HEK293T (cell line): ENCODE measurements around the gene KRTAP2-3.

Experiments used
- CTCF ChIA-PET: fragments of 350-600 bp; formaldehyde crosslinking; extraction: SDS; loops from one replicate; lab custom pipeline; 2021; ENCODE audit warnings: antibody characterized with exemption, inconsistent platforms; lab: Yijun Ruan, JAX
- POLR2A ChIA-PET: fragments of 350-600 bp; formaldehyde crosslinking; extraction: SDS; loops from one replicate; lab custom pipeline; 2020; ENCODE audit warnings: antibody characterized with exemption, inconsistent platforms; lab: Yijun Ruan, JAX
- DNase-seq: peaks from one replicate; pipeline ENCODE4 v3.0.0; 2012; ENCODE audit warnings: mixed read lengths; ENCODE audit errors: extremely low spot score
- ARNT ChIP-seq: fragments of 450-650 bp; IDR thresholded peaks from 2 replicates; pipeline ENCODE4 v1.6.1; 2017; ENCODE audit warnings: mild to moderate bottlenecking
- BHLHE40 ChIP-seq: fragments of 450-650 bp; IDR thresholded peaks from 2 replicates; pipeline ENCODE4 v1.6.1; 2016; ENCODE audit warnings: mild to moderate bottlenecking, moderate library complexity, borderline replicate concordance
- CTBP1 ChIP-seq: fragments of 450-650 bp; IDR thresholded peaks from 2 replicates; pipeline ENCODE4 v1.6.1; 2016; ENCODE audit warnings: borderline replicate concordance
- ELF4 ChIP-seq: fragments of 450-650 bp; IDR thresholded peaks from 2 replicates; pipeline ENCODE4 v1.6.1; 2017; ENCODE audit warnings: antibody characterized with exemption
- FOXA1 ChIP-seq: fragments of 450-650 bp; IDR thresholded peaks from 2 replicates; pipeline ENCODE4 v1.6.1; 2016; ENCODE audit warnings: mild to moderate bottlenecking
- FOXK2 ChIP-seq: fragments of 450-650 bp; IDR thresholded peaks from 2 replicates; pipeline ENCODE4 v1.6.1; 2016; ENCODE audit warnings: mild to moderate bottlenecking
- FOXM1 ChIP-seq: fragments of 450-650 bp; IDR thresholded peaks from 2 replicates; pipeline ENCODE4 v1.6.1; 2017; ENCODE audit warnings: mild to moderate bottlenecking, borderline replicate concordance
- HDGF ChIP-seq: fragments of 450-650 bp; IDR thresholded peaks from 2 replicates; pipeline ENCODE4 v1.6.1; 2017; ENCODE audit warnings: antibody characterized with exemption, borderline replicate concordance
- L3MBTL2 ChIP-seq: fragments of 450-650 bp; conservative IDR thresholded peaks from 2 replicates; pipeline ENCODE4 v1.6.1; 2016; ENCODE audit warnings: mild to moderate bottlenecking
- LEF1 ChIP-seq: fragments of 450-650 bp; IDR thresholded peaks from 2 replicates; pipeline ENCODE4 v1.6.1; 2017; ENCODE audit warnings: mild to moderate bottlenecking, borderline replicate concordance
- NFRKB ChIP-seq: fragments of 450-650 bp; IDR thresholded peaks from 2 replicates; pipeline ENCODE4 v1.6.1; 2016; ENCODE audit warnings: mild to moderate bottlenecking, moderate library complexity
- SP1 ChIP-seq: fragments of 450-650 bp; IDR thresholded peaks from 2 replicates; pipeline ENCODE4 v1.6.1; 2017
- SUZ12 ChIP-seq: fragments of 450-650 bp; IDR thresholded peaks from 2 replicates; pipeline ENCODE4 v1.6.1; 2016; ENCODE audit warnings: mild to moderate bottlenecking
- TARDBP ChIP-seq: fragments of 450-650 bp; IDR thresholded peaks from 2 replicates; pipeline ENCODE4 v1.6.1; 2016
- ZNF384 ChIP-seq: fragments of 450-650 bp; IDR thresholded peaks from 2 replicates; pipeline ENCODE4 v1.6.1; 2016
- TF ChIP-seq, protein P1 (sequence below): fragments of 450-650 bp; IDR thresholded peaks from 2 replicates; pipeline ENCODE4 v1.6.1; 2016

The KRTAP2-3 gene

GRCh38 chr17:41026715-41027471 lies 33.0 kb downstream of the KRTAP2-3 start, which contains the start of gene KRTAP1-5:
Gene KRTAP1-5, minus strand, starts transcription at chr17:41027208. Its CDS starts 53 bp downstream, at chr17:41027155.
- POLR2A ChIA-PET: no interaction called here
- TF ChIP-seq BHLHE40 (no peak), L3MBTL2 (no peak), NFRKB (no peak), FOXK2 (no peak)
- DNase-seq: no peak
- CTCF ChIA-PET: no interaction called here

DNA sequence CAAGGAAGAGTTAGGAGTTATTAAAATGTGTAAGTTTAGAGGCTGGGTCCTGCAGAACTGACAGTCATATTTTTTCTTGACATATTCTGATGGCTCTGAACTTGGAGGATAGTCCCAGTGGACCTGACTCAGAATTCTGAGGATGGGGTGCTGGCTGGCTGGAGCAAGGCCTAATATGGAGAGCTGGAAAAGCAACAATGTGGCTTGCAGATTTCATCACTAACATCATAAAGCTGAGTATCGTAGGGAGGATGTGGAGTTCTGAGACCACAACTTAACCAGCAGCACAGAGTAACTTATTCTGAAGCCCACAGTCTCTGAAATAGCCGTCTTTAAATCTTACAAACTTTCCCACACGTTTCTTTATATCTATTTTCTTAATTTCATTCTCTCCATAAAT lies 35.2 kb downstream of the KRTAP2-3 start:
- TF ChIP-seq SP1: no peak
- TF ChIP-seq LEF1: no peak
- no peak for DNase-seq
- ChIA-PET CTCF (no interaction called here), POLR2A (no interaction called here)

GRCh38 chr17:41020336-41020735 lies 39.6 kb downstream of the KRTAP2-3 start:
- POLR2A ChIA-PET: no interaction called here
- no peak for DNase-seq
- TF ChIP-seq ARNT: no peak
- CTCF ChIA-PET: no interaction called here

DNA sequence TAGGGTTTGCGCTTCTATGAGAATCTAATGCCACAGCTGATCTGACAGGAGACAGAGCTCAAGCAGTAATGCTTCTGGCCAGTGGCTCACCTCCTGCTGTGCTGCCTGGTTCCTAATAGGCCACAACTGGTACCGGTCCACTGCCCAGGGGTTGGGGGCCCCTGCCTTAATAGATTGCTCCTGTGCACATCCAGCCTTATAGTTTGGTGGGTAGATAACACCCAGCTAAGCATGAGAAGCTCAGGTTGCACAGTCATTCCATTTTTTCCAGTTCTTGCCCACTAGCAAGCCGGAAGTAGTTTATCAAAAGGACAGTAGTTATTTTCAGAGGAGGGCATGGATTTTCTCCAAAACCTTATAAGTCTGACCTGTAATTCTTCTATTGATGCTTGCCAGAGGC lies 40.5 kb downstream of the KRTAP2-3 start:
- ChIA-PET CTCF (no interaction called here), POLR2A (no interaction called here)
- no peak for DNase-seq
- TF ChIP-seq, protein P1, sequence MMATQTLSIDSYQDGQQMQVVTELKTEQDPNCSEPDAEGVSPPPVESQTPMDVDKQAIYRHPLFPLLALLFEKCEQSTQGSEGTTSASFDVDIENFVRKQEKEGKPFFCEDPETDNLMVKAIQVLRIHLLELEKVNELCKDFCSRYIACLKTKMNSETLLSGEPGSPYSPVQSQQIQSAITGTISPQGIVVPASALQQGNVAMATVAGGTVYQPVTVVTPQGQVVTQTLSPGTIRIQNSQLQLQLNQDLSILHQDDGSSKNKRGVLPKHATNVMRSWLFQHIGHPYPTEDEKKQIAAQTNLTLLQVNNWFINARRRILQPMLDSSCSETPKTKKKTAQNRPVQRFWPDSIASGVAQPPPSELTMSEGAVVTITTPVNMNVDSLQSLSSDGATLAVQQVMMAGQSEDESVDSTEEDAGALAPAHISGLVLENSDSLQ: no peak
- TF ChIP-seq NFRKB (no peak), FOXM1 (no peak), ELF4 (no peak)

GRCh38 chr17:41018541-41018940 lies 41.4 kb downstream of the KRTAP2-3 start:
- no peak for DNase-seq
- ChIA-PET POLR2A (no interaction called here), CTCF (no interaction called here)
- TF ChIP-seq TARDBP (no peak), NFRKB (no peak), FOXA1 (no peak), SP1 (no peak), SUZ12 (no peak), BHLHE40 (no peak), HDGF (no peak), ELF4 (no peak), LEF1 (no peak), ARNT (no peak), FOXM1 (no peak), L3MBTL2 (no peak), ZNF384 (no peak), CTBP1 (no peak), FOXK2 (no peak)
- TF ChIP-seq, protein P1: no peak

- CTCF ChIA-PET: interaction anchor here (0.6 kb wide), 1 partner anchor 491 kb away, joined by 3 read pairs; no protein-coding TSS in a partner anchor
- DNase-seq: no peak
- POLR2A ChIA-PET: no interaction called here
- TF ChIP-seq CTBP1: no peak
- no peak for TF ChIP-seq LEF1
- TF ChIP-seq ELF4: no peak
These were observed 43.2 kb downstream of the KRTAP2-3 start for GRCh38 chr17:41016578-41017215.

- POLR2A ChIA-PET: no interaction called here
These were observed 44.5 kb downstream of the KRTAP2-3 start for GRCh38 chr17:41015454-41015853.

More at GRCh38 chr17:41015454-41015853, 44.5 kb downstream of the KRTAP2-3 start:
- no peak for TF ChIP-seq CTBP1
- TF ChIP-seq FOXA1: no peak
- no peak for TF ChIP-seq NFRKB
- TF ChIP-seq ZNF384: no peak
- TF ChIP-seq LEF1: no peak
- TF ChIP-seq FOXK2: no peak
- no peak for TF ChIP-seq ARNT
- no peak for TF ChIP-seq BHLHE40
- no peak for TF ChIP-seq HDGF
- no peak for TF ChIP-seq SP1
- TF ChIP-seq FOXM1: no peak
- TF ChIP-seq SUZ12: no peak
- TF ChIP-seq, protein P1: no peak
- CTCF ChIA-PET: no interaction called here
- DNase-seq: no peak
